Kidney (tissue), 14 donors: ENCODE measurements around the gene FAM193A. TPM values are rescaled to one million over a fixed set of nuclear protein-coding genes. Genes with fewer than 3 reads are reported as not detected.
"Not testable (repeated sequence)": the region's sequence is repeated elsewhere in the genome, so short reads cannot be mapped to it uniquely, and the experiment has no call there.

ENCODE experiments used
- DNase-seq, 5 donors: peaks; one replicate each; pipeline ENCODE4 v3.0.0-alpha.2; 2013 to 2020
- FAIRE-seq: peaks from 2 replicates; lab custom pipeline; 2012; peaks lifted over from hg19 to GRCh38; lab: Jason Lieb, UNC
- H3K27ac ChIP-seq, 2 donors: one replicate each; pipeline ENCODE4 v1.7.0; 2013; ENCODE audit warnings: low read depth in 2 of 2, low read length in 2 of 2, inconsistent platforms in 1 of 2
- H3K27me3 ChIP-seq: one replicate; pipeline ENCODE4 v1.7.1; 2013; ENCODE audit warnings: low read length, inconsistent platforms; ENCODE audit not compliant: control insufficient read depth, insufficient read depth
- H3K36me3 ChIP-seq, 3 donors: one replicate each; pipeline versions ENCODE4 v1.7.0 to v1.7.1; 2013; ENCODE audit warnings: low read length in 3 of 3, control low read depth in 1 of 3, inconsistent platforms in 1 of 3; ENCODE audit not compliant: insufficient read depth in 3 of 3, control insufficient read depth in 2 of 3
- H3K4me1 ChIP-seq, 3 donors: one replicate each; pipeline versions ENCODE4 v1.7.0 to v1.7.1; 2013; ENCODE audit warnings: low read length in 3 of 3, inconsistent platforms in 1 of 3, low read depth in 1 of 3; ENCODE audit not compliant: control insufficient read depth in 2 of 3, insufficient read depth in 2 of 3
- H3K4me3 ChIP-seq, 3 donors: one replicate each; pipeline versions ENCODE4 v1.7.0 to v1.8.1; 2013; ENCODE audit warnings: low read length in 3 of 3, control low read depth in 1 of 3, inconsistent platforms in 1 of 3
- H3K9ac ChIP-seq, 3 donors: one replicate each; pipeline versions ENCODE4 v1.7.0 to v1.7.1; 2013; ENCODE audit warnings: low read length in 3 of 3, control low read depth in 1 of 3, inconsistent platforms in 1 of 3
- H3K9me3 ChIP-seq, 3 donors: one replicate each; pipeline versions ENCODE4 v1.7.0 to v1.7.1; 2013; ENCODE audit warnings: low read length in 3 of 3, control low read depth in 1 of 3, inconsistent platforms in 1 of 3; ENCODE audit not compliant: control insufficient read depth in 2 of 3, insufficient read depth in 1 of 3
- intact Hi-C: fragments of 100-400 bp; cut with DNase I; formaldehyde crosslinking; loops from one replicate; pipeline ENCODE4 v1.11.1; 2022
- polyA plus RNA-seq: library from polyadenylated mRNA; stranded (reverse); fragments of 350-450 nt; fragmentation: Illumina TruSeq; extraction: RNeasy Lipid Tissue Mini Kit (QIAGEN cat#74804); gene quantifications from one replicate; pipeline ENCODE4 v1.2.3, GENCODE V29; 2014; ENCODE audit warnings: low read depth, low replicate concordance; ENCODE audit not compliant: insufficient read depth
- total RNA-seq: library from RNA; stranded (reverse); fragmentation: NEBNext Ultra II Directional; extraction: Animal tissue kit (Norgen Biotek cat#: 25700); gene quantifications from one replicate; pipeline ENCODE4 v1.2.1, GENCODE V29; 2021
- TF ChIP-seq, protein P1 (sequence below): IDR thresholded peaks from 3 replicates; pipeline ENCODE4 v1.5.1; 2012; ENCODE audit warnings: mild to moderate bottlenecking, moderate library complexity, borderline replicate concordance; ENCODE audit not compliant: insufficient read depth; ENCODE audit errors: extremely low read depth
- donor health status: control.
- donor health status: control.
- donor health status: control.
- donor health status: control.
- donor health status: control.
- donor health status: DM: yes; HTN: yes; CAD: no.
- donor health status: Normal renal cell carcinoma (clear cell type).

Gene FAM193A
- total and polyA plus RNA-seq, 2 donors from 2014 or later = 6.3 to 29.3 TPM

- Histone ChIP-seq H3K4me1 (peaks cover 0 to 28% (median 10%) of the 10 kb centered on the region in 3 donors), H3K9ac (no peak overlapping the region), H3K36me3 (peaks cover 0 to 1% (median under 1%) of the 10 kb centered on the region in 3 donors), H3K9me3 (no peaks in the 10 kb centered on the region), H3K4me3 (no peak overlapping the region), H3K27ac (peak overlapping the region in 1 of 2 donors; percentile 2), H3K27me3 (no peaks in the 10 kb centered on the region)
- DNase-seq (no peak), FAIRE-seq (no peak)
- intact Hi-C loops = no loop called here
- TF ChIP-seq, protein P1, sequence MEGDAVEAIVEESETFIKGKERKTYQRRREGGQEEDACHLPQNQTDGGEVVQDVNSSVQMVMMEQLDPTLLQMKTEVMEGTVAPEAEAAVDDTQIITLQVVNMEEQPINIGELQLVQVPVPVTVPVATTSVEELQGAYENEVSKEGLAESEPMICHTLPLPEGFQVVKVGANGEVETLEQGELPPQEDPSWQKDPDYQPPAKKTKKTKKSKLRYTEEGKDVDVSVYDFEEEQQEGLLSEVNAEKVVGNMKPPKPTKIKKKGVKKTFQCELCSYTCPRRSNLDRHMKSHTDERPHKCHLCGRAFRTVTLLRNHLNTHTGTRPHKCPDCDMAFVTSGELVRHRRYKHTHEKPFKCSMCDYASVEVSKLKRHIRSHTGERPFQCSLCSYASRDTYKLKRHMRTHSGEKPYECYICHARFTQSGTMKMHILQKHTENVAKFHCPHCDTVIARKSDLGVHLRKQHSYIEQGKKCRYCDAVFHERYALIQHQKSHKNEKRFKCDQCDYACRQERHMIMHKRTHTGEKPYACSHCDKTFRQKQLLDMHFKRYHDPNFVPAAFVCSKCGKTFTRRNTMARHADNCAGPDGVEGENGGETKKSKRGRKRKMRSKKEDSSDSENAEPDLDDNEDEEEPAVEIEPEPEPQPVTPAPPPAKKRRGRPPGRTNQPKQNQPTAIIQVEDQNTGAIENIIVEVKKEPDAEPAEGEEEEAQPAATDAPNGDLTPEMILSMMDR = no peak
Observed at GRCh38 chr4:2591189-2591588, 54.7 kb downstream of the FAM193A start.

- DNase-seq, H3K9ac ChIP-seq, FAIRE-seq, H3K27ac ChIP-seq, H3K9me3 ChIP-seq, H3K4me3 ChIP-seq, H3K27me3 ChIP-seq, intact Hi-C loops, H3K36me3 ChIP-seq: not testable (repeated sequence)
- H3K4me1 ChIP-seq = peaks cover 0 to 25% (median 10%) of the 10 kb centered on the region in 3 donors
Observed at GRCh38 chr4:2592014-2592413, 55.6 kb downstream of the FAM193A start.

DNA sequence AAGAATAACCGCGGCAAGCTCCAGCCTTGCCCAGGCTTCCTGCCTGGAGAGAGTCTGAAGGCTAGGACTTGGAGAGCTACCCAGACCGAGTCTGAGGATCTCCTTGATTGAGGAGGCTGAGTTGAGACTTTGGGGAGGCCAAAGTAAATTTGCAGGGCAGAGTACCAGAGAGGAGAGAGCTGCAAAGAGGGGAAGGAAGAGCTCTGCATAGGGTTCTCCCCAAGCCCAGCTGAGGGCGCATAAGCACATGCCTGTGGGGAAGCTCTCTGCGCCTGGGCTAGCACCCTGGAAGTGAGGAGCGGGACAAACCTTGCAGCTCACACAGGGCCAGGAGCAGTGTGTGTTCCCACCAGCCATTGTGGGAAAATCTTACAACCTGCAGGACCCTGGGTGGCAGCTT lies 56.1 kb downstream of the FAM193A start:
- peaks cover 0 to 22% (median 10%) of the 10 kb centered on the region in 3 donors for H3K4me1 ChIP-seq
- peaks cover 0 to 6% (median 5%) of the 10 kb centered on the region in 3 donors for H3K36me3 ChIP-seq
- H3K27me3 ChIP-seq = no peaks in the 10 kb centered on the region
- H3K27ac ChIP-seq = no peak overlapping the region
- FAIRE-seq = no peak
- no peak overlapping the region for H3K4me3 ChIP-seq
- H3K9me3 ChIP-seq = no peaks in the 10 kb centered on the region
- H3K9ac ChIP-seq = no peak overlapping the region
- intact Hi-C loops = no loop called here
- TF ChIP-seq, protein P1 = no peak
- DNase-seq = no peak

DNA sequence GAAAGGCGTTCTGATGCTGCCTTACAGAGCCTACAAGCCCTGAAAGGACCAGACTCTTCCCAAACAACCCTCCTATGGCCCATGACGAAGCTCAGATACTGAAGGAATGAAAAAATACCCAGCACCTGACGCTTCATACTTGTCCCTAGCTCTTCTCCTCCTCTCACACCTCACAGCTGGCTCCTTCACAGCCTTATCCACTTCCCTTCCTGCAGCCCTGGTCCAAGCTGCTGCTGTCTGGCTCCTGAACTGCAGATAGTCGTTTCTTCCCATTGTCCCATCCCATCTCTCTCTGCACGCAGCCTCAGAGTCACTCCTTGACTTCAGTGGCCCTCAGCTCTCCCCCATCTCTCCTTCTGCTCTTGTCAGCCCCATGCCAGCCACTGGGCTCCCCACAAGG lies 56.6 kb downstream of the FAM193A start:
- H3K27me3 ChIP-seq = no peaks in the 10 kb centered on the region
- H3K36me3 ChIP-seq = peaks cover 0 to 6% (median 5%) of the 10 kb centered on the region in 3 donors
- peaks cover 0 to 21% (median 10%) of the 10 kb centered on the region in 3 donors for H3K4me1 ChIP-seq
- H3K9me3 ChIP-seq = no peaks in the 10 kb centered on the region
- FAIRE-seq = no peak
- H3K4me3 ChIP-seq = no peak overlapping the region
- intact Hi-C loops = no loop called here
- TF ChIP-seq, protein P1 = no peak
- no peak overlapping the region for H3K27ac ChIP-seq
- no peak overlapping the region for H3K9ac ChIP-seq
- DNase-seq = no peak
